Right cardiac atrium (tissue), 5 donors: ENCODE data around the gene ZNF750. TPM values are rescaled to one million over a fixed set of nuclear protein-coding genes. Genes with fewer than 3 reads are reported as not detected.

Source experiments
- polyA plus RNA-seq: library from polyadenylated mRNA; stranded (reverse); fragments of 200-250 nt; gene quantifications from one replicate; pipeline ENCODE4 v1.2.3, GENCODE V29; 2013
- total RNA-seq, 4 donors: library from RNA; stranded (reverse); fragmentation: NEBNext Ultra II Directional; extraction: Animal tissue kit (Norgen Biotek cat#: 25700); gene quantifications; one replicate each; pipeline ENCODE4 v1.2.1, GENCODE V29; 2021
- donor health status: healthy with polysubstance abuse.
- donor health status: DM: no; HTN: yes; CAD: no.
- donor health status: DM: no; HTN: no; CAD: no.
- donor health status: DM: no; HTN: yes; CAD: no; lungs with severe emphysema.
- donor health status: DM: yes; HTN: yes; CAD: no.

ZNF750 gene
- total and polyA plus RNA-seq, 5 donors, result 0.07 TPM; not detected in 4

Other genes with a start within 250 kb of the ZNF750 start
- gene WDR45B, start 191.6 kb downstream of the ZNF750 start, total RNA-seq, result 10 to 100 TPM; 43.8 to 49.2 (median 45.8) TPM
- gene WDR45B, start 191.6 kb downstream of the ZNF750 start, polyA plus RNA-seq, result 37.0 TPM
- 10 to 100 TPM; 14.0 to 20.8 (median 19.2) TPM for gene RAB40B, start 141.3 kb downstream of the ZNF750 start, total RNA-seq
- 14.8 TPM for gene RAB40B, start 141.3 kb downstream of the ZNF750 start, polyA plus RNA-seq
- gene FN3KRP, start 123.3 kb downstream of the ZNF750 start, total RNA-seq, result 10 to 100 TPM; 10.4 to 15.0 (median 14.1) TPM
- gene FN3KRP, start 123.3 kb downstream of the ZNF750 start, polyA plus RNA-seq, result 14.1 TPM
- gene FN3K, start 104.4 kb downstream of the ZNF750 start, total RNA-seq, result 10 to 100 TPM; 43.2 to 66.8 (median 60.9) TPM
- 57.6 TPM for gene FN3K, start 104.4 kb downstream of the ZNF750 start, polyA plus RNA-seq
- gene TBCD, start 88.0 kb downstream of the ZNF750 start, total RNA-seq, result 10 to 100 TPM; 36.2 to 43.9 (median 41.5) TPM
- 38.8 TPM for gene TBCD, start 88.0 kb downstream of the ZNF750 start, polyA plus RNA-seq
- gene METRNL, start 239.6 kb upstream of the ZNF750 start, total RNA-seq, result 10 to 100 TPM; 57.3 to 77.1 (median 70.9) TPM
- gene METRNL, start 239.6 kb upstream of the ZNF750 start, polyA plus RNA-seq, result 67.9 TPM